HepG2 (cell line): ENCODE measurements around the gene MAP3K19. TPM values are rescaled to one million over a fixed set of nuclear protein-coding genes. Genes with fewer than 3 reads are reported as not detected.

Experiments
- JUND ChIP-seq: sonication (generic); formaldehyde crosslinking; IDR thresholded peaks from 2 replicates; pipeline ENCODE4 v1.8.0; 2022; ENCODE audit warnings: mild to moderate bottlenecking, missing genetic modification reagents
- LBX2 ChIP-seq: sonication (generic); formaldehyde crosslinking; IDR thresholded peaks from 2 replicates; pipeline ENCODE4 v1.5.0; 2020; ENCODE audit warnings: missing genetic modification reagents, mild to moderate bottlenecking, borderline replicate concordance
- NRL ChIP-seq: sonication (generic); formaldehyde crosslinking; IDR thresholded peaks from 2 replicates; pipeline ENCODE4 v1.5.0; 2020; ENCODE audit warnings: missing genetic modification reagents, mild to moderate bottlenecking, moderate library complexity, borderline replicate concordance
- U2AF1 ChIP-seq: fragments of 200-400 bp; formaldehyde crosslinking; optimal IDR thresholded peaks from 2 replicates; pipeline ENCODE3; 2017; ENCODE audit warnings: mild to moderate bottlenecking, low read depth, low read length
- ZNF646 ChIP-seq: sonication (generic); formaldehyde crosslinking; IDR thresholded peaks from 2 replicates; pipeline ENCODE4 v1.9.0; 2021; ENCODE audit warnings: mild to moderate bottlenecking, missing genetic modification reagents
- ZNF879 ChIP-seq: sonication (generic); formaldehyde crosslinking; IDR thresholded peaks from 2 replicates; pipeline ENCODE4 v1.8.1; 2023; ENCODE audit warnings: missing genetic modification reagents
- ZSCAN20 ChIP-seq: sonication (generic); formaldehyde crosslinking; IDR thresholded peaks from 2 replicates; pipeline ENCODE4 v1.4.0; 2020; ENCODE audit warnings: missing genetic modification reagents, mild to moderate bottlenecking, borderline replicate concordance
- polyA plus RNA-seq, 8 experiments: library from polyadenylated mRNA; depleted of rRNA in 3 of 8; stranded (reverse) in 7 of 8; unstranded in 1 of 8; fragments of >200 nt; fragmentation: Illumina TruSeq in 4 of 8; extraction: Trizol in 4 of 8; gene quantifications; 2 replicates each; pipeline versions ENCODE4 v1.2.1 to v1.2.3, GENCODE V29; 2011 to 2016; ENCODE audit warnings: low read depth in 4 of 8, missing spikeins in 1 of 8, mixed read lengths in 1 of 8; ENCODE audit not compliant: insufficient read depth in 1 of 8
- total RNA-seq, 5 experiments: library from RNA; depleted of rRNA; stranded (reverse); fragments of >200 nt; fragmentation: Illumina TruSeq; extraction: Trizol; gene quantifications; 2 replicates each; pipeline ENCODE4 v1.2.3, GENCODE V29; 2016; ENCODE audit warnings: low read depth in 1 of 5

The MAP3K19 gene
- total and polyA plus RNA-seq, 2 of the 13 experiments (the other 11 are each of a cell fraction or from before 2014, with no cell fraction given): not detected

GRCh38 chr2:135050132-135050531, 2.9 kb upstream of the MAP3K19 start (continued):
- no peak for TF ChIP-seq ZNF646 (CRISPR knock-in tag)
- no peak for TF ChIP-seq NRL (CRISPR knock-in tag)
- TF ChIP-seq U2AF1: no peak
- TF ChIP-seq ZNF879 (CRISPR knock-in tag): no peak
- TF ChIP-seq ZSCAN20 (CRISPR knock-in tag): no peak
- TF ChIP-seq JUND (CRISPR knock-in tag): no peak
- no peak for TF ChIP-seq LBX2 (CRISPR knock-in tag)
